HUES64 (cell line): ENCODE data around the gene CTNNA3.
"Not testable (repeated sequence)": the region's sequence is repeated elsewhere in the genome, so short reads cannot be mapped to it uniquely, and the experiment has no call there.

Source experiments
- H3K27ac ChIP-seq: 2 replicates; pipeline ENCODE4 v1.7.0; 2013; ENCODE audit warnings: low read depth, low read length, inconsistent platforms
- H3K27me3 ChIP-seq: 2 replicates; pipeline ENCODE4 v1.6.1; 2013; ENCODE audit warnings: mild to moderate bottlenecking, low read length; ENCODE audit not compliant: insufficient read depth
- H3K36me3 ChIP-seq: 2 replicates; pipeline ENCODE4 v1.6.1; 2013; ENCODE audit warnings: mild to moderate bottlenecking, low read length; ENCODE audit not compliant: insufficient read depth
- H3K4me1 ChIP-seq: 2 replicates; pipeline ENCODE4 v1.6.1; 2013; ENCODE audit warnings: mild to moderate bottlenecking, low read length, moderate library complexity; ENCODE audit not compliant: insufficient read depth
- H3K4me3 ChIP-seq: 2 replicates; pipeline ENCODE4 v1.5.1; 2013; ENCODE audit warnings: mild to moderate bottlenecking, low read length, moderate library complexity
- H3K9ac ChIP-seq: 2 replicates; pipeline ENCODE4 v1.6.1; 2013; ENCODE audit warnings: mild to moderate bottlenecking, low read depth, low read length
- H3K9me3 ChIP-seq: 2 replicates; pipeline ENCODE4 v1.6.1; 2013; ENCODE audit warnings: low read depth, low read length; ENCODE audit not compliant: insufficient read depth
- WGBS: fragments of 150-250, 120-280 bp; methylation state at CpG from one replicate; pipeline ENCODE4 v1.1.7; 2013; ENCODE audit warnings: missing lambda C conversion rate; 5-methylcytosine and 5-hydroxymethylcytosine counted together

Gene CTNNA3

DNA sequence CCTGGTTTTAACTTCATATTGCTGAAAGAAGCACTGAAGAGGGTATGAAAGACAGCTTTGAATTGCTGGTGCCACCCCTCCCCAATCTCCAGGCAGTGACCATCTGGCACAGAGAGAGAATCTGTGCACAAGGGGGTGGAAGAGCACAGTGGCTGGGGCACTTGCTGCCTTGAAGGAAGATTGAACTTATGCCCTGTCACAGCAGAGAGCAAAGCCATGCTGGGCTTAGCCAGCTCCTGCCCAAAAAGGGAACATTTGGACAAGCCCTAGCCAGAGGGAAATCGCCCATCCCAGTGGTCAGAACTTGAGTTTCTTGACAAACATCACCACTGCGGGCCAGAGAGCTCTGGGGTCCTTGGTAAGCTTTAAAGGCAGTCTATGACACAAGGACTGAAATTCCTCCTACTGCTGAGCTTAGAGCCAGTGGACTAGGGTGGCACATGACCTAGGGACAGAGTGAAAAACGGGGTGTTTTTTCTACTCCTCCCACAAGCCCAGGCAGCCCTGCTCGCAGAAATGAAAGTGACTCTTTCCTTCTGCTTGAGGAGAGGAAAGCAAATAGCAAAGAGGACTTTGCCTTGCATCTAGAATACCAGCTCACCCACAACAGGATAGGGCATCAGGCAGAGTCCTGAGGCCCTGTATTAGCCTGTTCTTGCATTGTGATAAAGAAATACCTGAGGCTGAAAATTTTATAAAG lies 257.2 kb downstream of the CTNNA3 start:
- 75% methylated on average over 3 of the region's 4 CpGs for WGBS
- no peaks in the 10 kb centered on the region for H3K36me3 ChIP-seq
- H3K4me3 ChIP-seq, result no peak overlapping the region
- no peak overlapping the region for H3K27ac ChIP-seq
- H3K27me3 ChIP-seq, result no peaks in the 10 kb centered on the region
- no peaks in the 10 kb centered on the region for H3K9me3 ChIP-seq
- peaks cover 5% of the 10 kb centered on the region; the same call in 1 of the 2 replicates for H3K4me1 ChIP-seq
- no peak overlapping the region for H3K9ac ChIP-seq

DNA sequence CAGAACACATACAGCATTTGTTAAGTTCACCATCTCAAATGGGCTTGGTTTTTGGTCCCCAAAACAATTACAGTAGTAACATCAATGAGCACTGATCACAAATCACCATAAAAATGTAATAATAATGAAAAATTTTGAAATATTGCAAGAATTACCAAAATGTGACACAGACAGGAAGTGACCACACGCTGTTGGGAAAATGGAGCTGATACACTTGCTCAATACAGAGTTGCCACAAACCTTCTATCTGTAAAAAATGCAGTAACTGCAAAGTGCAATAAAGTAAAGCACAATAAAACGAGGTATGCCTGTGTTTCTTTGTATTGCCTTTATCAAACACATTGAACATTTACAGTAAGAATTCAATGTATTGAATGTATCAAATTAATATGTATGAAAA lies 262.7 kb downstream of the CTNNA3 start:
- Histone ChIP-seq H3K4me3 (no peak overlapping the region), H3K27ac (no peak overlapping the region), H3K27me3 (no peaks in the 10 kb centered on the region), H3K4me1 (peaks cover 6% of the 10 kb centered on the region; the same call in 1 of the 2 replicates), H3K9ac (no peak overlapping the region), H3K9me3 (no peaks in the 10 kb centered on the region), H3K36me3 (no peaks in the 10 kb centered on the region)
- WGBS, result 92% methylated on average over 2 of the region's 2 CpGs

DNA sequence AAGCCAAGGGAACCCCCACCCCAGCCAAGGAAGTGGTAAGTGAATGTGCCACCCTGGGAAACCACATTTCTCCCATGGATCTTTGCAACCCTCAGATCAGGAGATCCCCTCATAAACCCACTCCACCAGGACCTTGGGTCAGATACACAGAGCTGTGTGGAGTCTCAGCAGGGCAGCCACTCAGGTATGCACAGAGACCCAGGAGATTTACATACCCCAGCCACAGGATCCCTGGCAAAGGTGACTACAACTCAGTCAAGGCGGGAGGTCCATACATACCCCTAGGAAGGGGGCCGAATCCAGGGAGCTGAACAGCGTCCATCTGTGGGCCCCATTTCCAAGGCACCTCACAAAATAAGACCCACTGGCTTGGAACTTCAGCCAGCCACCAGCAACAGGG lies 293.4 kb downstream of the CTNNA3 start:
- Histone ChIP-seq H3K4me3 (no peak overlapping the region), H3K27ac (no peak overlapping the region; the same call in 1 of the 2 replicates), H3K9me3 (peaks cover 5% of the 10 kb centered on the region), H3K9ac (no peak overlapping the region), H3K36me3 (no peaks in the 10 kb centered on the region), H3K27me3 (no peaks in the 10 kb centered on the region), H3K4me1 (peaks cover 24% of the 10 kb centered on the region)
- 83% methylated on average over 3 of the region's 3 CpGs for WGBS

DNA sequence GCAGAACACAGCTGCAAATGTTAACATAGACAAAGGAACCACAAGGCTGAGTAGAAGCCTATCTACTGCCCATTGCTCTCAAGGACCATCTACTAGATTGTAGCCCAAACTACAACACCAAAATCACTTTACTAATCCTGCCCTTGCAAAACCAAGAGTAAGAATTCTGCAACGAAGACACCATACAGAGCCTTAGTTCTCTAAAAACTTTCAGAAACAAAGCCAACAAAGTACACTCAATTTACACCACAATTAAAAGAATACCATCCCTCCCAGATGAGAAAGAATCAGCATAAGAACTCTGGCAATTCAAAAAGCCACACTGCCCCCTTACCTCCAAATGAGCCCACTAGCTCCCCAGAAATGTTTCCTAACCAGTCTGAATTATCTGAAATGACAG lies 294.3 kb downstream of the CTNNA3 start:
- Histone ChIP-seq H3K27ac (peak overlapping the region; percentile 88; the same call in 1 of the 2 replicates), H3K9ac (no peak overlapping the region), H3K9me3 (peaks cover 8% of the 10 kb centered on the region), H3K4me1 (peaks cover 24% of the 10 kb centered on the region), H3K36me3 (no peaks in the 10 kb centered on the region), H3K4me3 (peak overlapping the region; percentile 24; the same call in 1 of the 2 replicates), H3K27me3 (no peaks in the 10 kb centered on the region)
- WGBS, result 5% methylated on average over 1 of the region's 1 CpG

DNA sequence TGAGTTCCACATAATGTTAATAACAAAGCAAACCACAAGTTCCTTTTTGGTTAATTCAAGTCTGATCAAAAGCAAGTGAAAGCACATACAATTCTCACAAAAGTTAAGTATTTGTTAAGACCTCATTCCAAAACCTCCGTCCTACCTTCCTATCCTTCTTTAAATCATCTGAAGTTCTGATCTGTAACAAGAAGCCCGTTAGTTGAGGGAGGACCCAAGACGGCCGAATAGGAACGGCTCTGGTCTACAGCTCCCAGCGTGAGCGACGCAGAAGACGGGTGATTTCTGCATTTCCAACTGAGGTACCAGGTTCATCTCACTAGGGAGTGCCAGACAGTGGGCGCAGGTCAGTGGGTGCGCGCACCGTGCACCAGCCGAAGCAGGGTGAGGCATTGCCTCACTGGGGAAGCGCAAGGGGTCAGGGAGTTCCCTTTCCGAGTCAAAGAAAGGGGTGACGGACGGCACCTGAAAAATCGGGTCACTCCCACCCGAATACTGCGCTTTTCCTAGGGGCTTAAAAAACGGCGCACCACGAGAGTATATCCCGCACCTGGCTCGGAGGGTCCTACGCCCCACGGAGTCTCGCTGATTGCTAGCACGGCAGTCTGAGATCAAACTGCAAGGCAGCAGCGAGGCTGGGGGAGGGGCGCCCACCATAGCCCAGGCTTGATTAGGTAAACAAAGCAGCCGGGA lies 309.0 kb downstream of the CTNNA3 start:
- Histone ChIP-seq H3K4me3 (peak overlapping the region; percentile 63), H3K4me1 (peaks cover 26% of the 10 kb centered on the region), H3K9ac (peak overlapping the region; percentile 74)
- H3K9me3 ChIP-seq, H3K36me3 ChIP-seq, H3K27me3 ChIP-seq, H3K27ac ChIP-seq: not testable (repeated sequence)
- WGBS, result 12% methylated on average over 32 of the region's 33 CpGs

DNA sequence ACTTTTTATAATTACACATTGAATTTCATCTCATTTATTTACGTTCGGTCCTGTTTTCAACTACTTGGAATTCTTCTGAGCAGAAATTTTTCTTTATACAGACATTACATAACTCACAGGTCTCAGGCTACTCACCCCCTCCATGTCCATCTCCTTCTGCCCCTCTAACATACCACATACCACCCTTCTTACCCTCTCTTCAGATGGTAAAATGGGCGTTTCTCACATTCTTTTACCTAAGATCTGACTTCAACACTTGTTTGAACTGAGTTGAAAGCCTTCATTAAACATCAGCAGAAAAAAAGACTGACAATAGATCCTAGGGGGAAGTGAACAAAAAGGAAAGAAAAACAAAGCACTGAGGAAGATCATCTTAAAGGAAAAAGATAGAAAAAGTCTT lies 309.7 kb downstream of the CTNNA3 start:
- WGBS, result 63% methylated on average over 3 of the region's 3 CpGs
- H3K27me3 ChIP-seq, result no peaks in the 10 kb centered on the region
- H3K9ac ChIP-seq, result no peak overlapping the region
- H3K36me3 ChIP-seq, result no peaks in the 10 kb centered on the region
- H3K4me1 ChIP-seq, result peaks cover 26% of the 10 kb centered on the region
- H3K27ac ChIP-seq, result peak overlapping the region; percentile 0; the same call in 1 of the 2 replicates
- H3K9me3 ChIP-seq, result no peaks in the 10 kb centered on the region
- H3K4me3 ChIP-seq, result peak overlapping the region; percentile 63

DNA sequence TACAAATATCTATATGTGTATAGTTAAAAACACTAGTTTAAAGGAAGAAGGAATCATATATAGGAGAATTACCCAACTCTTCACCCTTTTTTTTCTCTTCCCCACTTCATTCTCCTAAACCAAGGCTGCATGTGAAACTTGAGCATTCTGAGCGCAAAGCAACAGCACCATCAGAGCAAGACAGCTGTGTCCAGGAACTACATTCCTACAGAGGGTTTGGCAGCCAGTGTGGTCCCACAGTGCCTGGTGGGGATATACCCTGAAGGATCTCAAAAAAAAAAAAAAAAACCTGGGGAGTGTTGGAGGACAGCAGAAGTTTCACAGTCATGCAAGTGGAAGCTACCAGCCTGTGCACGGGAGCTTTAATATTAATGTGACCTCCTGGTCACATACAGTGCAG lies 310.4 kb downstream of the CTNNA3 start:
- WGBS, result 86% methylated on average over 2 of the region's 2 CpGs
- Histone ChIP-seq H3K36me3 (no peaks in the 10 kb centered on the region), H3K4me1 (peaks cover 26% of the 10 kb centered on the region), H3K27ac (no peak overlapping the region), H3K4me3 (no peak overlapping the region), H3K27me3 (no peaks in the 10 kb centered on the region), H3K9ac (no peak overlapping the region), H3K9me3 (no peaks in the 10 kb centered on the region)

DNA sequence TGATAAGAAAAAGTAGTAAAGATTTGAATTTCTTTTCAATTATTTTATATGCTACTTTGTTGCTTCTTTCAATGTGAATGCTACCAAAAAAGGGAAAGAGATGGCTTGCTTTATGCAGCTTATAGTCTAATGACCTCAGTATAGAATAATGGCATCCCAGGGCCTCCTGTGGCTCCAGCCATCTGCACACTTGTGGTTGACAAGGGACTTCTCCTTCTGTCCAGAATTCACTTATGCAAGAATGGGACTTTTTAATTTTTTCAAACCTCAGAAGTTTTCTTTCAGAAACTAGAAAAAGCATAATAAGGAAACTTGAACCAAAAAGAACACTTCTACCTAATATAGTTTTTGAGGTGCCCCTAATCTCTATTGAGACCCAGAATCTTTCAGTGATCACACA lies 310.9 kb downstream of the CTNNA3 start:
- H3K9ac ChIP-seq, result no peak overlapping the region
- no peaks in the 10 kb centered on the region for H3K27me3 ChIP-seq
- H3K9me3 ChIP-seq, result no peaks in the 10 kb centered on the region
- no peak overlapping the region for H3K27ac ChIP-seq
- peaks cover 26% of the 10 kb centered on the region for H3K4me1 ChIP-seq
- no peaks in the 10 kb centered on the region for H3K36me3 ChIP-seq
- H3K4me3 ChIP-seq, result no peak overlapping the region

DNA sequence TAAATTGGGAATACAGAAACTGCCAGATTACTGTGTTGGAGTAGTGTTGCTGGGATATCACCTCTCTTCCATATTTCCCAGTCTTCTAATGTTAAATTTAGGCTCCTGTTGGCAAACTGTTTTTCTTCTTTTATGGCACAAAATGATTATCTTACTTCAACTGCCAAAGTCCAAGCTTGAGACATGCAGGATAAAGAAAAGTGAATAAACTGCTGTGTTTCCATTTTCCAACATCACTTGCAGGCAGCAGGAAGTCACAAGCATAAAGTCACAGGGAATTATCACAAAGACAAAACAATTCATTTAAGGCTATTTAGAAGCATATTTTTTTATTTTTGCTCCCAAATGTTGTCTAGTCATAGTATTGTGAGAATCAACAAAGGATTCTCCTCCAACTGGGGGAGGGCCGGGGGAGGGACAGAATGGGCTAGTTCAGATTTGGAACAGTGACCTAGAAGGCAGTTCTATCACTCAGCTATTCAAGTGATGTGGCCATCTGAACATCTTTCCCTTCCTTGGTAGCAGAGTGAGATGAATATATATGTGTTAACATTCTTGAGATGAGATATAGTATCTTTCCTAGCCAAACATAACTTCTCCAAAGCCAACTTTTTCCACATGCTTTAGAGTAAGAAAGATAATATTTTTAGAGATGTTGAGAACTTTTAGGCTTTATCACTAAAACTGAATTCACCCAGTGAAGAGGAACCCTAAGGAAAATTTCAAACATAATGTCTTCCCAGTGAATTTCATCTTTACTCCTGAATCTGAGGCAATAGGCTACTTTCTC lies 364.7 kb downstream of the CTNNA3 start:
- Histone ChIP-seq H3K4me3 (no peak overlapping the region), H3K27me3 (no peaks in the 10 kb centered on the region), H3K9ac (no peak overlapping the region), H3K27ac (no peak overlapping the region), H3K9me3 (no peaks in the 10 kb centered on the region), H3K36me3 (no peaks in the 10 kb centered on the region), H3K4me1 (0 out of 2 replicates have a peak, but pooled peaks cover 6% of the 10 kb centered on the region)
- 100% methylated on average over 1 of the region's 1 CpG for WGBS

DNA sequence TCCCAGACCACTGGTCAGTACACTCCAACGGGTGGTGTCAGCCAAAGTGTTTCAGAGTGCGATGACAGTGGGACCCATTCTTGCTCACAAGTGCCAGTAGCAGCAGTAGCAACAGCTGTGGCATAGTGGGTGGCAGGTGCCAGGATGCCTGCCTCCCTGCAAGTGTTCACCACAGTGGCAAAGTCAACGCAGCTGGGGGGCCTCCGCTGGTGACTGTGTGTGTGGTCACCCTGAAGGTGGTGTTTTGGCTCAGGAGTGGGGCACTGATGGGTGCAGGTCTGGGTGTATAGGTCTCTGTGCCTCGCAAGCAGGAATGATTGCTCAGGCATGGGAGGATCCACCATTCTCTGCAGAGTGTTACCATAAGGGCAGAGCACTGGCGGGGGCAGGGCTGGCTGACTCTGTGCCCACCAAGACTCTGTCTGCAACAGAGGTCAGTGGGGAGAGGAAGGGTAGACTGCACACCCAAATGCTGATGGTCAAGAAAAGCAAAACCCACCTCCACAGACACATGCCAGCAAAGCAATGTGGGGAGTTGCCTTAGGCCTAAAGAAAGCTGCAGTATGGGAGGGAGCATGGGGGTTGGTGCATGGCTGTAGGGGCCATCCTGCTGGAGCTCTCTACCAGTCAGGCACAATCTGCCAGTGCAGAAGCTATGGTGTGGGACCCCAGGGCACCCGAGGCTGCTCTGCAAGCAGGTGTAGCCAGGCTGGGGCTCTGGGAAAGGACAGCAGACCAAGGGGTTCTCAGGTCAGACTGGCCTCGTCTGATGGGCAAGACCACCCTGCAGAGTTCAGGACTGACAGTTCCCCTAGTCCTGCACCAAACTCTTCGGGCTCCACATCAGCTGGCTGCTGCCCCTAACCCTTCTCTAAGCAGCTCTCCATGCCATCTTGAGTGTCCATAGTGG lies 368.1 kb downstream of the CTNNA3 start:
- no peaks in the 10 kb centered on the region for H3K36me3 ChIP-seq
- 81% methylated on average over 9 of the region's 9 CpGs for WGBS
- no peak overlapping the region for H3K9ac ChIP-seq
- no peaks in the 10 kb centered on the region for H3K9me3 ChIP-seq
- H3K27ac ChIP-seq, result no peak overlapping the region
- 0 out of 2 replicates have a peak, but pooled peaks cover 4% of the 10 kb centered on the region for H3K4me1 ChIP-seq
- H3K27me3 ChIP-seq, result no peaks in the 10 kb centered on the region
- H3K4me3 ChIP-seq, result no peak overlapping the region
